Smooth muscle cell (in vitro differentiated cells): Measurements from ENCODE around the gene PDE11A. TPM values are rescaled to one million over a fixed set of nuclear protein-coding genes. Genes with fewer than 3 reads are reported as not detected.

ENCODE experiments used
- DNase-seq: peaks from one replicate; lab custom pipeline; 2025; ENCODE audit not compliant: unreplicated experiment; lab: John Stamatoyannopoulos, UW
- H2AFZ ChIP-seq: fragments of 200-600 bp; sonication (generic); 2 replicates; pipeline ENCODE4 v1.6.0; 2016; ENCODE audit warnings: antibody characterized with exemption, low read depth, mild to moderate bottlenecking
- H3F3A ChIP-seq: fragments of 200-600 bp; sonication (generic); 2 replicates; pipeline ENCODE4 v1.6.0; 2017; ENCODE audit warnings: antibody characterized with exemption, low read depth
- H3K27ac ChIP-seq: fragments of 200-600 bp; sonication (generic); 2 replicates; pipeline ENCODE4 v1.5.1; 2016; ENCODE audit warnings: low read depth, mild to moderate bottlenecking
- H3K27me3 ChIP-seq: fragments of 200-600 bp; sonication (generic); 2 replicates; pipeline ENCODE4 v1.6.1; 2016; ENCODE audit warnings: low read depth, mild to moderate bottlenecking
- H3K36me3 ChIP-seq: fragments of 200-600 bp; sonication (generic); 2 replicates; pipeline ENCODE4 v1.5.1; 2016; ENCODE audit warnings: low read depth
- H3K4me1 ChIP-seq: fragments of 200-600 bp; sonication (generic); 2 replicates; pipeline ENCODE4 v1.5.1; 2016; ENCODE audit warnings: low read depth
- H3K4me2 ChIP-seq: fragments of 200-600 bp; sonication (generic); 2 replicates; pipeline ENCODE4 v1.6.0; 2016; ENCODE audit warnings: mild to moderate bottlenecking
- H3K4me3 ChIP-seq: fragments of 200-600 bp; sonication (generic); 2 replicates; pipeline ENCODE4 v1.5.1; 2016; ENCODE audit warnings: mild to moderate bottlenecking
- H3K79me2 ChIP-seq: fragments of 200-600 bp; sonication (generic); 2 replicates; pipeline ENCODE4 v1.6.0; 2016; ENCODE audit warnings: low read depth, mild to moderate bottlenecking
- H3K9ac ChIP-seq: fragments of 200-600 bp; sonication (generic); 2 replicates; pipeline ENCODE4 v1.6.0; 2016; ENCODE audit warnings: low read depth
- H3K9me3 ChIP-seq: fragments of 200-600 bp; sonication (generic); replicated peaks from 2 replicates; pipeline ENCODE4 v1.5.1; 2016; ENCODE audit warnings: low read depth
- H4K20me1 ChIP-seq: fragments of 200-600 bp; sonication (generic); 2 replicates; pipeline ENCODE4 v1.6.0; 2016; ENCODE audit warnings: low read depth
- CTCF ChIP-seq: fragments of 200-600 bp; sonication (generic); IDR thresholded peaks from 2 replicates; pipeline ENCODE4 v1.5.1; 2017; ENCODE audit warnings: borderline replicate concordance, mild to moderate bottlenecking, antibody characterized with exemption; ENCODE audit not compliant: insufficient read depth, poor library complexity, severe bottlenecking
- WGBS: methylation state at CpG from one replicate; pipeline ENCODE4 v1.1.7; 2016; ENCODE audit warnings: low lambda C conversion rate; 5-methylcytosine and 5-hydroxymethylcytosine counted together
- polyA plus RNA-seq: library from polyadenylated mRNA; unstranded; fragments of >200 nt; fragmentation: Nextera tagmentation; extraction: Ambion mirVana; gene quantifications from 2 replicates; pipeline ENCODE4 v1.2.1, GENCODE V29; 2016
- total RNA-seq: library from RNA; depleted of rRNA; stranded (reverse); fragments of >200 nt; gene quantifications from 2 replicates; pipeline ENCODE4 v1.2.3, GENCODE V29; 2014

The PDE11A gene
- total and polyA plus RNA-seq, 2 experiments from 2014 or later: under 0.01 TPM; not detected in 1

- Histone ChIP-seq H3K79me2 (no peaks in the 10 kb centered on the region), H3K4me1 (peaks cover 6% of the 10 kb centered on the region), H3K36me3 (no peaks in the 10 kb centered on the region), H3K9me3 (no peaks in the 10 kb centered on the region), H2AFZ (no peak overlapping the region), H3K4me3 (no peak overlapping the region), H3K27me3 (no peaks in the 10 kb centered on the region), H3K9ac (no peak overlapping the region), H3F3A (no peaks in the 10 kb centered on the region), H4K20me1 (no peaks in the 10 kb centered on the region), H3K27ac (no peak overlapping the region), H3K4me2 (no peak overlapping the region)
- no peak for TF ChIP-seq CTCF
- DNase-seq: no peak
Measured at GRCh38 chr2:178076130-178076529, 3.6 kb upstream of the PDE11A start.

GRCh38 chr2:178075006-178075326 is 2.4 kb upstream of the PDE11A start:
- no peaks in the 10 kb centered on the region for H3K27me3 ChIP-seq
- 87% methylated on average over 1 of the region's 1 CpG for WGBS
- no peak overlapping the region for H2AFZ ChIP-seq
- no peak for TF ChIP-seq CTCF
- H3K4me2 ChIP-seq: no peak overlapping the region
- H3K27ac ChIP-seq: no peak overlapping the region
- H3K79me2 ChIP-seq: no peaks in the 10 kb centered on the region
- no peaks in the 10 kb centered on the region for H3F3A ChIP-seq
- no peak overlapping the region for H3K9ac ChIP-seq
- H3K9me3 ChIP-seq: no peaks in the 10 kb centered on the region
- H4K20me1 ChIP-seq: no peaks in the 10 kb centered on the region
- H3K4me1 ChIP-seq: peaks cover 6% of the 10 kb centered on the region
- no peak overlapping the region for H3K4me3 ChIP-seq
- H3K36me3 ChIP-seq: no peaks in the 10 kb centered on the region
- no peak for DNase-seq

GRCh38 chr2:178074123-178075005 is 1.8 kb upstream of the PDE11A start:
- Histone ChIP-seq H4K20me1 (no peaks in the 10 kb centered on the region), H2AFZ (no peak overlapping the region), H3K9ac (no peak overlapping the region), H3K27me3 (peaks cover 3% of the 10 kb centered on the region), H3K4me1 (peaks cover 6% of the 10 kb centered on the region), H3K4me2 (no peak overlapping the region), H3K4me3 (no peak overlapping the region), H3K79me2 (no peaks in the 10 kb centered on the region), H3K27ac (no peak overlapping the region), H3F3A (no peaks in the 10 kb centered on the region), H3K36me3 (no peaks in the 10 kb centered on the region), H3K9me3 (no peaks in the 10 kb centered on the region)
- no peak for TF ChIP-seq CTCF
- WGBS: 91% methylated on average over 8 of the region's 8 CpGs
- no peak for DNase-seq

- 93% methylated on average over 11 of the region's 11 CpGs for WGBS
- DNase-seq: no peak
Measured at GRCh38 chr2:178072000-178072382, 586 bp downstream of the PDE11A start.

More at GRCh38 chr2:178072000-178072382, 586 bp downstream of the PDE11A start:
- H3K4me3 ChIP-seq: peak overlapping the region; percentile 65
- H2AFZ ChIP-seq: peak overlapping the region; percentile 98
- H3K79me2 ChIP-seq: no peaks in the 10 kb centered on the region
- H3K4me1 ChIP-seq: peaks cover 6% of the 10 kb centered on the region
- no peak overlapping the region for H3K9ac ChIP-seq
- H3K36me3 ChIP-seq: no peaks in the 10 kb centered on the region
- H3K4me2 ChIP-seq: peak overlapping the region; percentile 96
- H3F3A ChIP-seq: no peaks in the 10 kb centered on the region
- peaks cover 7% of the 10 kb centered on the region for H3K27me3 ChIP-seq
- no peak overlapping the region for H3K27ac ChIP-seq
- no peaks in the 10 kb centered on the region for H4K20me1 ChIP-seq
- TF ChIP-seq CTCF: no peak
- H3K9me3 ChIP-seq: no peaks in the 10 kb centered on the region
